GM18511 (cell line): ENCODE data around the gene TACC3.

ENCODE experiments used
- ATAC-seq: cut with Tn5 transposase; IDR thresholded peaks from one replicate; pipeline ENCODE4 v1.9.1; 2021; ENCODE audit warnings: mild to moderate bottlenecking, moderate library complexity; ENCODE audit not compliant: unreplicated experiment

Gene TACC3

GRCh38 chr4:1769692-1770091 lies 48.4 kb downstream of the TACC3 start:
- no peak for ATAC-seq

- no peak for ATAC-seq
These were observed 48.9 kb downstream of the TACC3 start for GRCh38 chr4:1770245-1770644.

GRCh38 chr4:1770791-1771231 lies 49.5 kb downstream of the TACC3 start:
- ATAC-seq = no peak

GRCh38 chr4:1771555-1772305 lies 50.4 kb downstream of the TACC3 start:
- ATAC-seq = peak; percentile 39

GRCh38 chr4:1772853-1773538 lies 51.7 kb downstream of the TACC3 start:
- ATAC-seq = no peak

GRCh38 chr4:1773754-1774153 lies 52.4 kb downstream of the TACC3 start:
- ATAC-seq = no peak

- no peak for ATAC-seq
These were observed 54.6 kb downstream of the TACC3 start for GRCh38 chr4:1775731-1776500.

- no peak for ATAC-seq
These were observed 55.3 kb downstream of the TACC3 start for GRCh38 chr4:1776521-1777161.

- ATAC-seq = no peak
These were observed 56.7 kb downstream of the TACC3 start for GRCh38 chr4:1777822-1778641.

GRCh38 chr4:1778642-1779392 lies 57.5 kb downstream of the TACC3 start:
- ATAC-seq = no peak

- ATAC-seq = no peak
These were observed 58.5 kb downstream of the TACC3 start for GRCh38 chr4:1779588-1780382.

GRCh38 chr4:1780435-1780834 lies 59.1 kb downstream of the TACC3 start:
- no peak for ATAC-seq

- ATAC-seq = no peak
These were observed 61.7 kb downstream of the TACC3 start for GRCh38 chr4:1783015-1783414.

GRCh38 chr4:1783970-1784369 lies 62.6 kb downstream of the TACC3 start:
- no peak for ATAC-seq

GRCh38 chr4:1784395-1784788 lies 63.1 kb downstream of the TACC3 start:
- ATAC-seq = no peak

- no peak for ATAC-seq
These were observed 63.7 kb downstream of the TACC3 start for GRCh38 chr4:1784789-1785591.

- ATAC-seq = no peak
These were observed 64.3 kb downstream of the TACC3 start for GRCh38 chr4:1785592-1785991.
